HepG2 (cell line): Measurements from ENCODE around the gene POC1B. TPM values are rescaled to one million over a fixed set of nuclear protein-coding genes. Genes with fewer than 3 reads are reported as not detected.

Experiments
- FOSL2 ChIP-seq: sonication (generic); formaldehyde crosslinking; IDR thresholded peaks from 2 replicates; pipeline ENCODE4 v1.4.0; 2020; ENCODE audit warnings: missing genetic modification reagents
- HOXA3 ChIP-seq: sonication (generic); formaldehyde crosslinking; IDR thresholded peaks from 2 replicates; pipeline ENCODE4 v1.5.0; 2020; ENCODE audit warnings: missing genetic modification reagents
- NBN ChIP-seq: fragments of 450-650 bp; conservative IDR thresholded peaks from 2 replicates; pipeline ENCODE4 v1.6.1; 2017
- NFE2L2 ChIP-seq: fragments of 150-350 bp; IDR thresholded peaks from 2 replicates; pipeline ENCODE4 v1.6.1; 2014; ENCODE audit warnings: low read length
- PHF8 ChIP-seq: sonication (generic); formaldehyde crosslinking; IDR thresholded peaks from 2 replicates; pipeline ENCODE4 v1.5.0; 2020; ENCODE audit warnings: missing genetic modification reagents
- RBFOX2 ChIP-seq: fragments of 200-400 bp; formaldehyde crosslinking; IDR thresholded peaks from 2 replicates; pipeline ENCODE4 v1.6.1; 2017; ENCODE audit warnings: low read depth, mild to moderate bottlenecking, low read length
- SOX13 ChIP-seq, 3 experiments: fragments of 450-650 bp in 1 of 3; sonication (generic) in 1 of 3; formaldehyde crosslinking in 1 of 3; IDR thresholded peaks in 2 of 3; conservative IDR thresholded peaks in 1 of 3; 2 replicates each; pipeline versions ENCODE4 v1.5.0 to v1.6.1; 2016 to 2020; ENCODE audit warnings: antibody characterized with exemption in 1 of 3, mild to moderate bottlenecking in 1 of 3, missing compliant biosample characterization in 1 of 3, missing genetic modification reagents in 1 of 3, moderate library complexity in 1 of 3
- SP4 ChIP-seq: sonication (generic); formaldehyde crosslinking; IDR thresholded peaks from 2 replicates; pipeline ENCODE4 v1.8.1; 2023; ENCODE audit warnings: mild to moderate bottlenecking, missing genetic modification reagents
- SRF ChIP-seq: IDR thresholded peaks from 2 replicates; pipeline ENCODE4 v1.6.1; 2011; ENCODE audit warnings: mild to moderate bottlenecking, low read depth, low read length, moderate library complexity
- TBX2 ChIP-seq: sonication (generic); formaldehyde crosslinking; IDR thresholded peaks from 2 replicates; pipeline ENCODE4 v1.5.0; 2020; ENCODE audit warnings: missing genetic modification reagents, mild to moderate bottlenecking, borderline replicate concordance
- TEAD3 ChIP-seq: optimal IDR thresholded peaks from 2 replicates; pipeline ENCODE3; 2016; ENCODE audit warnings: borderline replicate concordance
- TMF1 ChIP-seq: sonication (generic); formaldehyde crosslinking; IDR thresholded peaks from 2 replicates; pipeline ENCODE4 v1.8.1; 2022; ENCODE audit warnings: low read depth, missing genetic modification reagents
- ZC3H13 ChIP-seq: sonication (generic); formaldehyde crosslinking; IDR thresholded peaks from 2 replicates; pipeline ENCODE4 v1.8.1; 2023; ENCODE audit warnings: mild to moderate bottlenecking, missing genetic modification reagents, moderate library complexity
- ZFYVE20 ChIP-seq: sonication (generic); formaldehyde crosslinking; IDR thresholded peaks from 2 replicates; pipeline ENCODE4 v1.8.0; 2023; ENCODE audit warnings: low read depth, mild to moderate bottlenecking, moderate library complexity, missing genetic modification reagents, borderline replicate concordance
- ZNF121 ChIP-seq: sonication (generic); formaldehyde crosslinking; IDR thresholded peaks from 2 replicates; pipeline ENCODE4 v1.5.0; 2020; ENCODE audit warnings: mild to moderate bottlenecking, missing genetic modification reagents
- ZNF136 ChIP-seq: sonication (generic); formaldehyde crosslinking; IDR thresholded peaks from 2 replicates; pipeline ENCODE4 v1.8.1; 2022; ENCODE audit warnings: low read depth, mild to moderate bottlenecking, moderate library complexity, missing genetic modification reagents
- ZNF160 ChIP-seq: sonication (generic); formaldehyde crosslinking; IDR thresholded peaks from 2 replicates; pipeline ENCODE4 v1.8.0; 2022; ENCODE audit warnings: mild to moderate bottlenecking, inconsistent platforms, missing genetic modification reagents
- ZNF530 ChIP-seq: sonication (generic); formaldehyde crosslinking; IDR thresholded peaks from 2 replicates; pipeline ENCODE4 v1.5.0; 2020; ENCODE audit warnings: low read depth, mild to moderate bottlenecking, missing genetic modification reagents
- ZNF816 ChIP-seq: sonication (generic); formaldehyde crosslinking; IDR thresholded peaks from 2 replicates; pipeline ENCODE4 v1.8.0; 2022; ENCODE audit warnings: missing genetic modification reagents, mild to moderate bottlenecking, borderline replicate concordance
- polyA plus RNA-seq, 8 experiments: library from polyadenylated mRNA; depleted of rRNA in 3 of 8; stranded (reverse) in 7 of 8; unstranded in 1 of 8; fragments of >200 nt; fragmentation: Illumina TruSeq in 4 of 8; extraction: Trizol in 4 of 8; gene quantifications; 2 replicates each; pipeline versions ENCODE4 v1.2.1 to v1.2.3, GENCODE V29; 2011 to 2016; ENCODE audit warnings: low read depth in 4 of 8, missing spikeins in 1 of 8, mixed read lengths in 1 of 8; ENCODE audit not compliant: insufficient read depth in 1 of 8
- total RNA-seq, 5 experiments: library from RNA; depleted of rRNA; stranded (reverse); fragments of >200 nt; fragmentation: Illumina TruSeq; extraction: Trizol; gene quantifications; 2 replicates each; pipeline ENCODE4 v1.2.3, GENCODE V29; 2016; ENCODE audit warnings: low read depth in 1 of 5
- TF ChIP-seq, protein P1 (sequence below): sonication (generic); formaldehyde crosslinking; conservative IDR thresholded peaks from 2 replicates; pipeline ENCODE4 v1.8.0; 2022; ENCODE audit warnings: mild to moderate bottlenecking, moderate library complexity, missing genetic modification reagents
- TF ChIP-seq, protein P2 (sequence below): sonication (generic); formaldehyde crosslinking; IDR thresholded peaks from 2 replicates; pipeline ENCODE4 v1.9.0; 2021; ENCODE audit warnings: missing genetic modification reagents, borderline replicate concordance
- TF ChIP-seq, protein P3 (sequence below): sonication (generic); formaldehyde crosslinking; IDR thresholded peaks from 2 replicates; pipeline ENCODE4 v1.8.1; 2023; ENCODE audit warnings: mild to moderate bottlenecking, moderate library complexity, missing genetic modification reagents
- TF ChIP-seq, protein P4 (sequence below), 2 experiments: sonication (generic) in 1 of 2; formaldehyde crosslinking in 1 of 2; IDR thresholded peaks; 2 replicates each; pipeline versions ENCODE4 v1.4.0 to v1.6.1; 2018 to 2020; ENCODE audit warnings: missing genetic modification reagents in 2 of 2, borderline replicate concordance in 1 of 2, low read depth in 1 of 2, mild to moderate bottlenecking in 1 of 2, missing biosample characterization in 1 of 2
- TF ChIP-seq, protein P5 (sequence below): IDR thresholded peaks from 2 replicates; pipeline ENCODE4 v1.6.1; 2016; ENCODE audit warnings: mild to moderate bottlenecking

POC1B gene
- total and polyA plus RNA-seq, 2 of the 13 experiments (the other 11 are each of a cell fraction or from before 2014, with no cell fraction given): 9.3 to 11.0 TPM

DNA sequence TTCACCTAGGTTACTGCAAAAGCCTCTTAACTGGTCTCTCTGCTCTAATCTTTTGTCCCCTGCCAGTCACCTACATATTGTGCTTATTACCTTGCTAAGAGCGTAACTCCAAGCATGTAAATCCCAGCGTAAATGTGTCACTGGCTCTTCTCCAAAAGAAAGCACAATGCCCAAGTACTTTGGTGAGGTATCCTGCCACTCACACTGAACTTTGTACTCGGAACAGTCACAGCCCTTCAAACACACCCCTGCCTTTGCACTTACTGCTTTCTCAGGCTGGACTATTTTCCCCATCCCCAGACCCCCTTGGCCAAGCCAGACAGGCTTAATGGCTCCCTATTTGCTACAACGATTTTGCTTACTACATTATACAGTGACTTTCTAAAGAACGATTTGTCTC, 33.0 kb downstream of the POC1B start (continued):
- no peak for TF ChIP-seq SOX13 (IDR thresholded peaks at IDR 0.05)
- TF ChIP-seq SOX13 (CRISPR knock-in tag; conservative IDR thresholded peaks at IDR 0.05 in 1 of 2, IDR thresholded peaks at IDR 0.05 in 1 of 2): peak in 1 of 2 experiments; percentile 62; a peak in 2 of 4 replicates
- peak; percentile 25; the same call in 1 of the 2 replicates for TF ChIP-seq HOXA3 (CRISPR knock-in tag)
- TF ChIP-seq ZNF121 (CRISPR knock-in tag): no peak
- TF ChIP-seq PHF8: no peak
- TF ChIP-seq, protein P1, sequence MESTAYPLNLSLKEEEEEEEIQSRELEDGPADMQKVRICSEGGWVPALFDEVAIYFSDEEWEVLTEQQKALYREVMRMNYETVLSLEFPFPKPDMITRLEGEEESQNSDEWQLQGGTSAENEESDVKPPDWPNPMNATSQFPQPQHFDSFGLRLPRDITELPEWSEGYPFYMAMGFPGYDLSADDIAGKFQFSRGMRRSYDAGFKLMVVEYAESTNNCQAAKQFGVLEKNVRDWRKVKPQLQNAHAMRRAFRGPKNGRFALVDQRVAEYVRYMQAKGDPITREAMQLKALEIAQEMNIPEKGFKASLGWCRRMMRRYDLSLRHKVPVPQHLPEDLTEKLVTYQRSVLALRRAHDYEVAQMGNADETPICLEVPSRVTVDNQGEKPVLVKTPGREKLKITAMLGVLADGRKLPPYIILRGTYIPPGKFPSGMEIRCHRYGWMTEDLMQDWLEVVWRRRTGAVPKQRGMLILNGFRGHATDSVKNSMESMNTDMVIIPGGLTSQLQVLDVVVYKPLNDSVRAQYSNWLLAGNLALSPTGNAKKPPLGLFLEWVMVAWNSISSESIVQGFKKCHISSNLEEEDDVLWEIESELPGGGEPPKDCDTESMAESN (CRISPR knock-in tag): no peak
- TF ChIP-seq TMF1 (CRISPR knock-in tag): no peak
- TF ChIP-seq, protein P2, sequence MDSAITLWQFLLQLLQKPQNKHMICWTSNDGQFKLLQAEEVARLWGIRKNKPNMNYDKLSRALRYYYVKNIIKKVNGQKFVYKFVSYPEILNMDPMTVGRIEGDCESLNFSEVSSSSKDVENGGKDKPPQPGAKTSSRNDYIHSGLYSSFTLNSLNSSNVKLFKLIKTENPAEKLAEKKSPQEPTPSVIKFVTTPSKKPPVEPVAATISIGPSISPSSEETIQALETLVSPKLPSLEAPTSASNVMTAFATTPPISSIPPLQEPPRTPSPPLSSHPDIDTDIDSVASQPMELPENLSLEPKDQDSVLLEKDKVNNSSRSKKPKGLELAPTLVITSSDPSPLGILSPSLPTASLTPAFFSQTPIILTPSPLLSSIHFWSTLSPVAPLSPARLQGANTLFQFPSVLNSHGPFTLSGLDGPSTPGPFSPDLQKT (CRISPR knock-in tag): no peak
- no peak for TF ChIP-seq ZFYVE20 (CRISPR knock-in tag)
- no peak for TF ChIP-seq SRF
- no peak for TF ChIP-seq ZNF530 (CRISPR knock-in tag)
- TF ChIP-seq, protein P3, sequence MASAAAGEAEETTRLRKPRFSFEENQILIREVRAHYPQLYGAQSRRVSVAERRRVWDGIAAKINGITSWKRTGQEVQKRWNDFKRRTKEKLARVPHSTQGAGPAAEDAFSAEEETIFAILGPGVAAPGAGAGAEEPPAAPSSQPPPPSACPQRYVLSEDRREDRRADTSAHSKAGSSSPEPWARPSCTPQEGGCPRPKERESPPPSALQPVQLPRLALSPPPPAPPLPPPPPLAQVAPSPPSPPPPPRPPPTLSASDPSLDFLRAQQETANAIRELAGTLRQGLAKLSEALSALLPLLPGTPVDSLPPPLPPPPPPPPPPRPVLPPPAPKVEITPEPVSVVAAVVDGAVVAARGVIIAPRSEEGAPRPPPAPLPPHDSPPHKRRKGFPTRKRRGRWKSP: no peak
- TF ChIP-seq ZC3H13: no peak
- TF ChIP-seq ZNF160 (CRISPR knock-in tag): no peak
- no peak for TF ChIP-seq ZNF136
- TF ChIP-seq, protein P4, sequence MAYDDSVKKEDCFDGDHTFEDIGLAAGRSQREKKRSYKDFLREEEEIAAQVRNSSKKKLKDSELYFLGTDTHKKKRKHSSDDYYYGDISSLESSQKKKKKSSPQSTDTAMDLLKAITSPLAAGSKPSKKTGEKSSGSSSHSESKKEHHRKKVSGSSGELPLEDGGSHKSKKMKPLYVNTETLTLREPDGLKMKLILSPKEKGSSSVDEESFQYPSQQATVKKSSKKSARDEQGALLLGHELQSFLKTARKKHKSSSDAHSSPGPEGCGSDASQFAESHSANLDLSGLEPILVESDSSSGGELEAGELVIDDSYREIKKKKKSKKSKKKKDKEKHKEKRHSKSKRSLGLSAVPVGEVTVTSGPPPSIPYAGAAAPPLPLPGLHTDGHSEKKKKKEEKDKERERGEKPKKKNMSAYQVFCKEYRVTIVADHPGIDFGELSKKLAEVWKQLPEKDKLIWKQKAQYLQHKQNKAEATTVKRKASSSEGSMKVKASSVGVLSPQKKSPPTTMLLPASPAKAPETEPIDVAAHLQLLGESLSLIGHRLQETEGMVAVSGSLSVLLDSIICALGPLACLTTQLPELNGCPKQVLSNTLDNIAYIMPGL (CRISPR knock-in tag; IDR thresholded peaks at IDR 0.05; ENCODE audit: borderline replicate concordance in 1 of 2, low read depth in 1 of 2): no peak; a peak in 1 of 4 replicates
- TF ChIP-seq FOSL2: peak; percentile 49
- TF ChIP-seq ZNF816 (CRISPR knock-in tag): no peak
- no peak for TF ChIP-seq SP4 (CRISPR knock-in tag)
- no peak for TF ChIP-seq NBN
- no peak for TF ChIP-seq RBFOX2
- no peak for TF ChIP-seq NFE2L2
- 0 out of 2 replicates have a peak, but pooled peaks have one; percentile 25 for TF ChIP-seq TBX2
- TF ChIP-seq, protein P5, sequence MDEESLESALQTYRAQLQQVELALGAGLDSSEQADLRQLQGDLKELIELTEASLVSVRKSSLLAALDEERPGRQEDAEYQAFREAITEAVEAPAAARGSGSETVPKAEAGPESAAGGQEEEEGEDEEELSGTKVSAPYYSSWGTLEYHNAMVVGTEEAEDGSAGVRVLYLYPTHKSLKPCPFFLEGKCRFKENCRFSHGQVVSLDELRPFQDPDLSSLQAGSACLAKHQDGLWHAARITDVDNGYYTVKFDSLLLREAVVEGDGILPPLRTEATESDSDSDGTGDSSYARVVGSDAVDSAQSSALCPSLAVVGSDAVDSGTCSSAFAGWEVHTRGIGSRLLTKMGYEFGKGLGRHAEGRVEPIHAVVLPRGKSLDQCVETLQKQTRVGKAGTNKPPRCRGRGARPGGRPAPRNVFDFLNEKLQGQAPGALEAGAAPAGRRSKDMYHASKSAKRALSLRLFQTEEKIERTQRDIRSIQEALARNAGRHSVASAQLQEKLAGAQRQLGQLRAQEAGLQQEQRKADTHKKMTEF: no peak
- TF ChIP-seq TEAD3: peak; percentile 33
